HG02973 (cell line): ENCODE data around the gene NAA10.

ENCODE experiments used
- ATAC-seq: cut with Tn5 transposase; IDR thresholded peaks from one replicate; pipeline ENCODE4 v1.9.1; 2021; ENCODE audit warnings: moderate library complexity; ENCODE audit not compliant: unreplicated experiment

The NAA10 gene

DNA sequence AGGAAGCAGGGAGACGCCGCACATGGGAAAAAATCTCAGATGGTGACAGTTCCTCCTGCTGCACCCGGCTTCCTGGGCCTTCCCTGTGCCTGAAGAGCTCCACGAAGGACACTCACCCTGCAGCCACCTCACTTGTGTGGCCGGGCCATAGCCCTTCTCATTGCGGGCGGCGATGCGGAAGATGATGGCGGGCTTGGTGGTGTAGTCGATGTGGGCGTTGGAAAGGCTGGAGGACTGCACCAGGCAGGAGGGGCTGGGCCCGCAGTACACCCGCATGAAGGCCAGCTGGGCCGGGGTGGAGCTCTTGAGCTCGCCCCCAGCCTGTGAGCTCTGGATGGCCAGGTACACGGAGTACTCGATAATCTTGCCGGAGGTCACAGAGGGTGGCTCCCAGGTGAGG, 15.3 kb upstream of the NAA10 start:
- ATAC-seq, result no peak

DNA sequence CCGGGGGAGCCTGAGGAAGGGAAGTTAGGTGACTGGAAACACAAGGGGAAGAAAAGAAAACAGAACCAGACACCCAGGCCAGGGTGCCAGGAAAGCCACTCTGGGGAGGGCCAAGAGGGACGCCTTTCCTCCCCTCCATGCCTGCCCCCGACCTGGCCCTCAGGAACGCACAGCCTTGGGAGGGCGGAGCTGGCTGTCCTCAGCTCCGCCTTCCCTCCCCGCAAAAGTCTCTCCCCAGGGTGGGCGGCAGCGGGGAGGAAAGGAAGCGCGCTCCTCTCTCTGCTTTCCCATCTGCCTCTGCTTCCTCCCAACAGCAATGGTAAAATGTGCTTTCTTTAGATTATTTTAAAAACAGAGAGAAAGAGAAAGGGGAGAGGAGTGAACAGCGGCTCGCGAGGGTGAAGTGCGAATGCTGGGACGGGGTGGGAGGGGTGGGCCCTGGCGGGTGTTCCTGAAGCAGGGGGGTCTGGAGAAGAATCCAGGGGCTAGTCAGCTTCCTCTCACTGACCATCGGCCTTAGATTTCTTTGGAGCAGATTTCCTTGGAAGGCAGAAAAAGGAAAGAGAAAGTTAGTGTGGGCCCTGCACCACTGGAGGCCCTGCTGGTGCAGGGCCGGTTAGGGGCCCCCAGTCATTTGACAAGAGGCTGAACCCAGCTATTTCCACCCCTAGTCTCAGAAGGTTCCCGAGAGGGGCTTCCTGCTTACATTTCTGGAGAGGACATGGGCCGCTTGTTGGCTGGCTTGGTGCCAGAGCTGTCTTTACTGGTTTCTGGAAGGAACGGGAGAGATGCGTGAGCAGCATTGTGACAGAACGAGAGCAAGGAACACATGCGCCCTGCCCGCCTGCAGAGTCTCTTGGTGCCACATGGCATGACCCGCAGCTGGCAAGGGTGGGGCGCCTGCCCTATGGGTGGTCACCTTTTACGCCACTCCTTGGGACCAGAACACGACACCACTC, 14.3 kb upstream of the NAA10 start:
- no peak for ATAC-seq

DNA sequence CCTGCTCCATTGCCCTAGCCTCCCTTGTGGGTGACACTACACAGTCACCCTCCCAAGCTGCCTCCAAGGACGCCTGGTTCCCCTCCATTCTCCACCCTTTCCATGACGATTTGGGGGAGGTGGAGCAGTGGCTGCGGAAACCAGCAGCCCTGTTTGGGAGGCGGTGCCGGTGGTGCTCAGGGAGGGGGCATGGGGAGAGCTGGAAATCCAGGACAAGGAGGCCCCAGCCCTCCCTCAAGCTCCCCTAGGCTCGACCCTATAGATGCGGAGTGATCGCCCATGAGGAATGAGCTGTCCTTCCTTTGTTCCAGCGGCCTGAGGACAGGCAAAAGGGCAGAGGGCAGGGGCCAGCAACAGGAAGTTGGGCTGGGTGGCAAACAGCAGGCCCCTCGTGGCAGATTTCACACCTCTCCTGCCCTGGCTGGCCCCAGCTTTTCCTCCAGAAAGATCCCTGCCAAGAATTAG, 13.2 kb upstream of the NAA10 start:
- ATAC-seq, result no peak

DNA sequence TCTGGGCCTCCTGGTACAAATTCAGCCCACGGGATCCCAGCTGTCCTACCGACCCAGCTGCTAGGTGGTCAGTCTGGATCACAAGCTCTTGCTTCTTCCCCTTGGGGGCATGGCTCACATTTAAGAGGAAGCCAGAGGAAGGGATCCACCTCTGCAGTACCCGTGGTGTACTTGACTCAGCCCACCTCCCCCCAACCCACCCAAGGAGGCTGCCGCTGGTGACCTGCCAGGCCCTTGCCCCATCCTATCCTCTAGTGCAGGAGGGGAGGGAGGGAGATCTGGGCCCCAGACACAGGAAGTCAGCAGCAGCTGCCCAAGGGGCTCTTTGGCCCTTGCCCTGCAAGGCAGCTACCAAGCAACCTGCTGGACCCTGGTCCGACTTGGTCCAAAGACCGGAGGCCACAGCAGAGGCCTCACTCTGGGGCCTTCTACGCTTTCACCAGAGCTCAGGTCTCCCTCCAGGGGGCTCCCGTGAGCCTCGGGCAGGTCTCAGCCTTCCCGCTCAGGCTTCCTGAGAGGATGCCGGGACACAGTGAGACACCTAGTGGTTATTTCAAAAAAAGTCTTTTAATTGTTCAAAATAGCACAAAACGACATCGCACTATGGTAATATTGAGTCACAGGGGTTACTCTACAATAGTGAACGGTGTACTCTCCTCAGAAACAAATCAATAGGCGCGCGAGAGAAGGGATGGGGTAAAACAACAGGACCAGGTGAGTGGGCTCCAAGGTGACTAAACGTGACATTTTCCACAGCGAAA, 12.4 kb upstream of the NAA10 start:
- no peak for ATAC-seq

DNA sequence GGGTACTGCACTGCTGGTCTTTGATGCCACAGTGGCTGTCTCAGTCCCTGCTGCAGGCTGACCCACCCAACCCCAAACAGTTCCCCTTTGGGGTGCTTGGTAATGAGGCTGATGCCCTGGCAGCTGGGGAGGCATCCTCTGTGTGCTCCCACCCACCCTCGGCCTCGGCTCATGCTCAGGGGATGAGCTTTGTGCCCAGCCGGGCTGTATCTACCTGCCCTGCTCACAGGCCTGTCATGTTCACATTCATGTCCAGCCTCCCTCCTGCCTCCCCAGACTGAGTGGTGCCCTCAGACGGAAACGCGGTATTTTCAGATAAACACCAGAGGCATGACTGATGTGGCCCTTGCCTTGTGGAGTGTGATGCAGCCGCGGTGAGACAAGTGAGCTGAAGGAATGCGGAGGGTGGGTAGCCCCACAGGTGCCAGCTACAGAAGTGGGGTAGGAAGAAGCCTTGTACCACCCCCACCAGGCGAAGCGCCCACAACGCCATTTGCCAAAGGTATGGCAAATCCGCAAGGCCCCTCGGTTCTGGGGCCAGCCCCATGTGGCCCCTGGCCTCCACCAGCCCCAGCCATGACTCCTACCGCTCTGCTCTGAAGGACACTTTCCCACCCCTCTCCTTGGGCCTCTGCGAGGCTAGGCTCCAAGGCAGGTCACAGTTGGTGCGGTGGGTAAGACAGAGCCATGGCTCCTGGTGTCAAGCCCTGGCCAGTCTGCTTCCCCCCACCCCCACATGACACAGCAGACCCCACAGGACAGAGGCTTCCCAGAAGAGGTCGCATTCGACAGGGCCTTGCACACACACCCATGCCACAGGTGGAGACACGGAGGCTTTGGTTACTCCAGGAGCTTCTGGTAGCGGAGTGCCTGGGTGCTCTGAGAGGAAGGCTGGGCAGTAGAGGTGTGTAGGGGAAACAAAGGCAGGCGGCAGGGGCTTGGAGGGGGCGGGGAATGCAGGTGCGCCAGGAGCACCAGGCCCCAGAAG, 11.4 kb upstream of the NAA10 start:
- ATAC-seq, result no peak

DNA sequence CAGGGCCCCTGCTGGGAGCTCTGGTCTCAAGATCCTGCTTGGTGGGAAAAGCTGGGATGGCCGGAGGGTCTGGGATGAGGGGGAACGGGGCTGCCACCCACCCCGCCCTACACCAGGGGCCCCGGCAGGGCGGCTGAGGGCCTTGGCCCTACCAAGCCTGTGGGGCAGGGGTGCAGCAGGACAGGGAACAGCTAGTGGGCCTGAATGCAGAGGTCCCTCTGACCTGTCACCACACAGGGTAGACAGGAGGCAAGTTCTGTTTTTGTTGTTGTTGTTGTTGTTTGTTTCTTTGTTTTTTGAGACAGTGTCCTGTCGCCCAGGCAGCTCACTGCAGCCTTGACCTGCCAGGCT, 9.9 kb upstream of the NAA10 start:
- no peak for ATAC-seq

DNA sequence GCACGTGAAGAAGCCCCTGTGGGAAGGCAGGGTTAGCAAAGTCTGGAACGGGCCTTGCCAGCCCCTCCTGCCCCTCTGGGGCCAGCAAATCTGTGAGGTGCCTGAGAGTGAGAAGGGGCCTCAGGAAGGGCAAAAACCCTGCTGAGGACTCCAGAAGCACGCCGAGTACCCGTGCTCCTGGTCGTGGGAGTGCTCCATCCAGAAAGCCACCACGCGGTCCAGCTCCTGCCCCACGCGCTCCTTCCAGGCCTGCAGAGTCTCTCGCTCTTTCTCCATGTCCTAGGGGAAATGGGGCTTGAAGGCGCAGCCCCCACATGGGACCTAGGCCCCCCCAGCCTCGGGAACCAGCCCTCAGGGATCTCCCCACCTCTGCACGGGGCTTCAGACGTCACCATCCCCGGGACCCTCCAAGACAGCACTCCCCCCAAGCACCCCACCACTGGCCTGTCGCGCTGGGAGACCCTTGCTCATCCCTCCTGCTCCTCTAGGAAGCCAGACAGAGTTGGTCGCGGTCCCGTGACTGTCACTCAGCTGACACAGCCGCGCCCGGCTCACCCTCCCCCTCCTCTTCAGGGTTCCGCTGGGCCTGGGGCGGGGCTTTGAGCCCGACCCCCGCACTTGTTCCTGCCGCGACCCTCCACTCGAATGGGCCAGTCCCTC, 9.4 kb upstream of the NAA10 start, which contains the start of gene RENBP:
Gene RENBP, minus strand, starts transcription at position 504 of the 660 bp plus-strand sequence. Its CDS starts 33 bp downstream, at position 471.
- no peak for ATAC-seq

DNA sequence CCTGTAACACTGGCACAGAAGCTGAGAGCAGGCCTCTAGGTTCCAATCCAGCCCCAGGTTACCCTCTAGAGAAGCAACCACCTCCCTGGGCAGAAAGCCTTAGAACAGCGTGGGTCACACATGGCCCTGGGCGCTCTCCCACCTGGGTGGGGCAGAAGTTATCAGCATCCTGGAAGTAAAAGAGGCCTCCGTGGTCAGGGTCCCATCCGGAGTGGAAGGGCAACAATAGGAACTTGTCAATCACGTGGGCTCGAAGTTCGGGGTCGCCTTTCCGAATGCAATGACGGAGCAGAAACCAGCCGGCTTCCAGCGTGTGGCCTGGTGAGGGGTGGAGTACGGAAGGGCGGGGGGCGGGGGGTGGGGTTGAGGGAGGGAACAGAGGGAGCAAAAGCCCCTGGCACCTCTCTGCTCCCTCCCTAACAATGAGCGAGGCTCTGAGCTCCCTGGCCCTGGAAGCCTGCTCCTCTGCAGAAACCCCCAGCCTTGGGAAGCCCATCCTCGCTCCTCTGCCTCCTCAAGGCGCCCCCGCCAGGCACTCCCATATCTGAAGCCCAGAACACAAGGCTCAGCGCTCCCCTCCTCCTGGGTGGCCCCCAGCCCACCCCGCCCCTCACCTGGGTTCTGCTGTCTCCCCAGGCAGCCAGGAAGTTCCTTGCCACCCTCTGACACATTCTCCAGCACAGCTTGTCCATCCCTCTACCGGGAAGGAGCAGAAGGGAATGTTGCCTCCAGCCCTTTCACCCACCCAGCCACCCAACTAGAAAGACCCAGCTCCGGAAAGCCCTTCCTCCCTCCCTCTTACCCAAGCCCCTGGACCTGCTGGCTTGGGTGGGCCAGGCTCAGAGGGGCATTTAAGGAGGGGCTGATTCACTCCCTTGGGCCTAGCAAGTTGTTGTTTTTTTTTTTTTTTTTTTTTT, 6.8 kb upstream of the NAA10 start:
- ATAC-seq, result no peak

DNA sequence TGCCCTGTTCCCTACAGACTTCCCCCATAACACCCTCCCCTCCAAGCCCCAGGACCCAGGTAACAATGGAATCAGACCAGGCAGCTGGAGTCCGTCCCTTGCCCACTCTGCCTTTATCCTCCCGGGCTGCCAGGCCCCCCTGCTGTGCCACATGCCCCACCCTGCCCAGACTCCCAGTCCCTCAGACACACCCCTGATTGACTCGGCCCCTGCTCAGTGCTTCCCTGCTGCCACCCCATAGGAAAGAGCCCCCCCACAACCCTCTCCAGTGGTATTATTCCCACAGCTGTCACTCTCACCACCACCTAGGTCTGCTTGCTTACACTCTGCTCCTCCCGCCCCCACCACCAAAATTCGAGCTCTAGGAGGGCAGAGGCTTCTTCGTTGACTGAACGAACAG, 4.7 kb upstream of the NAA10 start:
- no peak for ATAC-seq

DNA sequence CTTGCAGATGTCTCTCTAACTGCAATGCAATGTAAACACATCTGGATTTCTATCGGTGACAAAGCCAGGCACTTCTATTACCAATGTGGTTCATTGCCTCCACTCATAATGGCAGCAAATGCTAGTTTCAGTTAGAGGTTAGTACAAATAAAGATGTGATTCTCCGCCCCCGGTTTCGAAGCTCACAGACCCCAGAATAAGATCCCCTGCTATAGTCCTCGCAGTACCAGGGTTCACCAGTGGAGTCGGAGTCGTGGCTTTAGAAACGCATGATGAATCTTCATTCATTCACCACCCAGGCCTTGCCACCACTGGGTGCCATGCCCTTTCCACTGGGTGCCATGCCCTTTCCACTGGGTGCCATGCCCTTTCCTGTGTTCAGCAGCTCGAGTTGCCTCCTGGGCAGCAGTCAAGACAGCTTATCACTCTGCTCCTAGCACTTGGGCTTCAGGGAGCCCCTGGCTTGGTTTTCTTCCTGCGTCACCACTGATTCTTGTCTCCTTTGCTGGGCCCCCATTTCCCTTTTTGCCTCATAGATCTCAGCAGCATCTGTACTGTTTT, 3.5 kb upstream of the NAA10 start:
- ATAC-seq, result no peak

DNA sequence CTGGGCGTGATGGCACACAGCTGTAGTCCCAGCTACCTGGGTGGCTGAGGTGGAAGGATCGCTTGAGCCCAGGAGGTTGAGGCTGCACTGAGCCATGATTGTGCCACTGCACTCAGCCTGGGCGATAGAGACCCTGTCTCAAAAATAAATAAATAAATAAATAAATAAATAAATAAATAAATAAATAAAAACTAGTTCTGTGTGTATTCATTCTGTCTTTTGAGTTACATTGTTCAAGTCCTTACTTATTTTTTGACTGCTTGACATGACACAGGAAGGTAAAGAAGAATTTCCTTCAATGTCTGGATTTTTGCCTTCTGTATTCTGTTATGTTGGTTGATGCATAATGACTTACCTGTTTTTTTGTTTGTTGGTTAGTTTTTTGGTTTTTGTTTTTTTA, 2.2 kb upstream of the NAA10 start:
- ATAC-seq, result no peak

DNA sequence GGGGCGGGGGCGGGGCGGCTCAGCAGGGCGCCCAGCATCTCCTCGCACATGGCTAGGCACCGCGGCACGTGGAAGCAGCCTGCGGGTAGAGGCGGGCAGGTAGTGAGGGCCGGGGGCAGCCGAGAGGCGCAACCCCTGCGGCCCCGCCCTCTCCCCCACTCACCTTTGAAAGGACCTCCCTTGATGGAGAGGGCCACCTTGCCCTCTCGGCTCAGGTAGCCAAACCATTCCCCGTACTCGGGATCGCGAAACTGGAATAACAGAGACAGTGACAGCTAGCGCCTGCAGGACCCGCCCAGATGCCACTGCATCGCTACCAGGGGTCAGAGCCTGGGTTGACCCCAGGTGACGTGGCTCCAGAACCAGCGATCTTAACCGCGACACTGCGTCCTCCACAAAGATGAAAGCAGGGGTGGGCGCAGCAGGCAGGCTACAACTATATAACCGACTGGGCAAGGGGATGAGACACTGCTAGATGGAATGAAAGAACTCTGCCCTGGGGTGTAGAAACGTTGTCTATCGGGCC, 552 bp upstream of the NAA10 start:
- no peak for ATAC-seq

DNA sequence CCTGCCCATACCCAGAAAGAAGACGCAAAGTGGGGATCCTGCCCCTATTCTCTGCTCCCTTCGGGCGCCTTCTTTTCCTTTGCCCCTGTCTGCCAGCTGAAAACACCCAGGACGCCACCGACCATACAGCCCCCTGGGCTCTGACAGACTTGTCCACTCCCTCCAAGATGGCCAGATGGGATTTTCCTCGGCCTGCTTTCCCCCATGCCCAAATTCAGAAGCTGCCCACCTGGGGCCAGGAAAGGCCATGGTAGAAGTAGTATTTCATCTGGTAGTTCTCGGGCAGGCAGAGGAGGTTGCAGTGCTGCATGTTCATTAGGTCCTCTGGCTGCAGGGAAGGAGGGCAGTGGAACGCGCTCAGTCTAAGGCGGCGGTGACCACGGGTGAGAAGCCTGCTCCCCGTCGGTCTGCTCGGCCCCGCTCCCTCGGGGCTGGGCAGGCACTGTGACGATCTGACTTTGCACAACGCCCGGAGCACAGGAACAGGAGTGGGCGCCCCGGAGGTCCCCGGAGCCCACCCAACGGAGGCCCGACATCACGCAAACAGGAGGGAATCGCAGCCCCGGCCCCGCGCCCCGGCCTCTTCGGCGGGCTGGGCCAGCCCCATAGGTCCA, 582 bp downstream of the NAA10 start:
- ATAC-seq, result peak; percentile 14

DNA sequence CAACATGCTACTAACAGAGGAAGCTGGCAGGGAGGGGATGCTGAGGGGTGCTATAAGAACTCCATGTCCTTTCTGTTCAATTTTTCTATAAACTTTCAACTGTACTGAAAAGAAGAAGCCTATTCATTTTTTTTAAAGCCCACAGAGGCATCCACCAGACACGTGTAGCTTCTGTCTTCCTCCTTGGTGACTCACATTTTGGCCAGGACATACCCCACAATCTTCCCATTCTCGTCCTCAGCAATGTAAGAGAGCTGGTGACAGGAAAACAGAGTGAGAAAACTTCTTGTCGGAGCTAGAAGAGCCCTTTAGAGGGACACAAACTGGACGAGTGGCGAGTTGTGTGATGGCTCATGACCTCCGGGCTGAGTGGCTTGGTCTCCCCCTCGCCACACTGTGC, 1.1 kb downstream of the NAA10 start:
- no peak for ATAC-seq

DNA sequence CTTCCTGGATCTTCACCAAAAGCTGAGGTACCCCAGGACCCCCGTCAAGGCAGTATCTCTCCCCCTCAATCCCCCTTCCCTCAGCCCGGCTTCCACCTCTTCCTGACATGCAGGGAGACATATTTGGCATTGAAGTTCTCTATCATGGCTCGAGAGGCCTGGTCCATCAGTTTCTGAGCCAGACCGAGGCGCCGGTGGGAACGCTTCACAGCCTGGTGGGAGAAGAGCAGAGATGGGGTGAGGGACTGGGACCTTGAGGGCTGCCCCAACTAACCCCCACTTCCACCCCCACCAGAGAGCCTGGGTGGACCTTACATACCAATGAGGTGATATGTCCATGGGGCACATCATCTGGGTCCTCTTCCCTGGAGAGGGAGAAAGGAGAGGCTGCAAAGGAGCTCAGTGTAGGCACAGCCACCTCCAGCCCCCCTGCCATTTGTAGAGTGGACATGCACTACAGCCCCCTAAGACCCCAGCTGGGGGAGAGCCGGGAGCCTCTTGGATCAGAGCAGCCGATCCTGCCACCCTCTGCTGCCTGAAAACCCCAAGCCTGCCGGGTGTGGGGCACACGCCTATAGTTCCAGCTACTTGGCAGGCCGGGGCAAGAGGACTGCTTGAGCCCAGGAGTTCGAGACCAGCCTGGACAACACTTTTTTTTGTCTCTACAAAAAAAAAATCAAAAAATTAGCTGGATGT, 2.5 kb downstream of the NAA10 start:
- ATAC-seq, result no peak

DNA sequence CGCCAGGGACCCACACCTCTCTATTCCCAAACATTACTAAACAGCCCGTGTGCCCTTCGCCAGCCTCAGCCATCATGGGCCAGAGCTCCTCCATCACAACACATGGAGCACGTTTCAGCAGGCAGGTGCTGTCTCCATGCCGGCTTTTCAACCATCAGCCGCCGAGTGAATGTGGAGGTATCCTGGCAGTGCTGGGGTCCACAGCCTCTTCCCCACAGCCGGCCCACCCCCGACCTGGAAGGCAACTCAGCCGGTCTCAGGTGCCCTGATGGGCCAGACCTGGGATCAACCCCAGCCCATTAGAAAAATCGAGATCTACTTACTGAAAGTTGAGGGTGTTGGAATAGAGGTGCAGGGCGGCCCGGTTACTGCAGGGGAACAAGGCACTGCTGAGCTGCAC, 3.1 kb downstream of the NAA10 start:
- no peak for ATAC-seq

DNA sequence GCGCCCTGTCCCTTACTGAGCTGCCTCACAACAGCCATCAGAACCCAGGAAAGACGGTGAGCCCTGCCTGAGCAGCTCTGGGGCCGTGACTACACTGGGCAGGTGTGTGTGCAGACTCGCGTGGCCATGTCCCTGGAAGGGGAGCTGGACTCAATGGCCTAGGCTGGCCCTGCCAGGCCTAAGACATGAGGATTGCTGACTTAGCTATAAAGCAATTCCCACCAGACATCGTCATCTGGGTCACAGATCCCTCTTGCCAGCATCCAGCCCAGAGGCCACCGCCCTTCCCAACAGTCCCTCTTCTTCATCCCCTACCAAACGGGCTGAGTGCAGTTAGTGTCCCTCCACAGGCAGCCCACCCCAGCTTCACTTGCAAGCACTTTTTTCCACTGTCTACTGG, 3.7 kb downstream of the NAA10 start:
- no peak for ATAC-seq
